Pancreas (tissue), 10 donors: ENCODE data around the gene TNFRSF1A. TPM values are rescaled to one million over a fixed set of nuclear protein-coding genes. Genes with fewer than 3 reads are reported as not detected.

Source experiments
- ATAC-seq, 4 donors: fragments of 200-7000 bp; cut with Tn5 transposase; one replicate each; pipeline versions ENCODE4 v1.8.0 to v1.9.1; 2020; ENCODE audit warnings: mild to moderate bottlenecking in 4 of 4, moderate library complexity in 4 of 4
- DNase-seq, 6 donors: peaks; one replicate each; pipeline ENCODE4 v3.0.0-alpha.2; 2020
- FAIRE-seq: peaks from 2 replicates; lab custom pipeline; 2012; peaks lifted over from hg19 to GRCh38; lab: Jason Lieb, UNC
- H3K27ac ChIP-seq, 4 donors: fragments of 200-600 bp; sonication (generic); 1 replicate in 3 of 4; 2 replicates in 1 of 4; pipeline versions ENCODE4 v1.5.0 to v1.8.0; 2020
- H3K27me3 ChIP-seq, 4 donors: fragments of 200-600 bp; one replicate each; pipeline ENCODE4 v1.8.0; 2021
- H3K36me3 ChIP-seq, 3 donors: fragments of 200-600 bp; sonication (generic) in 1 of 3; one replicate each; pipeline versions ENCODE4 v1.5.0 to v1.8.0; 2020 to 2021
- H3K4me1 ChIP-seq, 3 donors: fragments of 200-600 bp; one replicate each; pipeline ENCODE4 v1.8.0; 2021
- H3K4me3 ChIP-seq, 4 donors: fragments of 200-600 bp; sonication (generic) in 2 of 4; one replicate each; pipeline versions ENCODE4 v1.5.0 to v1.8.0; 2020 to 2021
- H3K9me3 ChIP-seq, 4 donors: fragments of 200-600 bp; one replicate each; pipeline ENCODE4 v1.8.0; 2021
- WGBS, 2 donors: extraction: QIAGEN DNeasy Blood & Tissue Kit; methylation state at CpG; one replicate each; pipeline ENCODE4 v1.1.7; 2013; 5-methylcytosine and 5-hydroxymethylcytosine counted together
- intact Hi-C, 3 donors: fragments of 100-400 bp; cut with DNase I; formaldehyde crosslinking; loops; one replicate each; pipeline versions ENCODE4 v1.11.1 to v1.14.2; 2022
- polyA plus RNA-seq, 2 donors: library from polyadenylated mRNA; stranded (reverse); fragments of 200-250 nt; gene quantifications; one replicate each; pipeline ENCODE4 v1.2.3, GENCODE V29; 2013
- total RNA-seq, 6 donors: library from RNA; stranded (reverse); fragmentation: NEBNext Ultra II Directional in 4 of 6; extraction: Animal tissue kit (Norgen Biotek cat#: 25700) in 4 of 6; gene quantifications; one replicate each; pipeline versions ENCODE4 v1.2.1 to v1.2.4, GENCODE V29; 2021 to 2023
- TF ChIP-seq, protein P1 (sequence below), 4 donors: fragments of 200-600 bp; sonication (generic) in 3 of 4; IDR thresholded peaks; one replicate each; pipeline versions ENCODE4 v1.5.0 to v1.8.0; 2021; ENCODE audit warnings: antibody characterized with exemption in 4 of 4
- donor health status: healthy with polysubstance abuse.
- donor health status: DM: no; HTN: no; CAD: no; lungs with moderate emphysema.
- donor health status: DM: no; HTN: no; CAD: no.
- donor health status: control.
- donor health status: control.
- donor health status: Bipolar disorder and iron deficiency.
- donor health status: DM: yes; HTN: yes; CAD: no.
- donor health status: DM: no; HTN: no; CAD: no.
- donor health status: DM: no; HTN: no; CAD: no.
- donor health status: DM: yes; HTN: yes; CAD: no.

The TNFRSF1A gene
- total and polyA plus RNA-seq, 8 donors, result 23.5 to 68.1 (median 36.6) TPM

DNA sequence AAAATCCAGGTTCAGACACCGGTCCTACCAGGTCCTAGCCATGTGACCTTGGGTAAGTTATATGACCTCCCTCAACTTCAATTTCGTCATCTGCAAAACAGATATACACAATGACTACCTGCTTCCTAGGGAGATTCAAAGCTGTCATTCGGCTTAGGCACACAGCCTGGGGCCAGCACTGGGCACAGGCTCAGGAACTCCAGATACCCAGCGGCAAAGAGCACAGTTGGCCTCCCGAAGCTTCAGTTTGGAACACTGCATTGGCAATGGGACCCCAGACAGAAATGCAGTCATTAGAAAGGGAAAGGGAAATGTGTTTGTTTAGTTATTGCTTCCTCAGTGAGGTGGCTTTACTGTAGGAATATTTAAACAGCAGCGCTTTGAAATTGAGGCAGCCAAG is 20.0 kb downstream of the TNFRSF1A start:
- peak overlapping the region in 1 of 4 donors; percentile 68 for H3K27ac ChIP-seq
- ATAC-seq (peak in 2 of 4 donors; percentile 5 to 16), DNase-seq (no peak), FAIRE-seq (no peak)
- no peak overlapping the region for H3K4me3 ChIP-seq
- 49 to 50% methylated on average over 6 of the region's 6 CpGs for WGBS, 2 donors
- peaks cover 0 to 41% (median 0%) of the 10 kb centered on the region in 3 donors for H3K4me1 ChIP-seq
- H3K36me3 ChIP-seq, result peaks cover 0 to 8% (median 0%) of the 10 kb centered on the region in 3 donors
- intact Hi-C loops, result loop anchor here in 1 of 3 donors (10.0 kb wide), 1 partner anchor 133 kb away; the partner anchor contains the start of gene TAPBPL
- TF ChIP-seq, protein P1, sequence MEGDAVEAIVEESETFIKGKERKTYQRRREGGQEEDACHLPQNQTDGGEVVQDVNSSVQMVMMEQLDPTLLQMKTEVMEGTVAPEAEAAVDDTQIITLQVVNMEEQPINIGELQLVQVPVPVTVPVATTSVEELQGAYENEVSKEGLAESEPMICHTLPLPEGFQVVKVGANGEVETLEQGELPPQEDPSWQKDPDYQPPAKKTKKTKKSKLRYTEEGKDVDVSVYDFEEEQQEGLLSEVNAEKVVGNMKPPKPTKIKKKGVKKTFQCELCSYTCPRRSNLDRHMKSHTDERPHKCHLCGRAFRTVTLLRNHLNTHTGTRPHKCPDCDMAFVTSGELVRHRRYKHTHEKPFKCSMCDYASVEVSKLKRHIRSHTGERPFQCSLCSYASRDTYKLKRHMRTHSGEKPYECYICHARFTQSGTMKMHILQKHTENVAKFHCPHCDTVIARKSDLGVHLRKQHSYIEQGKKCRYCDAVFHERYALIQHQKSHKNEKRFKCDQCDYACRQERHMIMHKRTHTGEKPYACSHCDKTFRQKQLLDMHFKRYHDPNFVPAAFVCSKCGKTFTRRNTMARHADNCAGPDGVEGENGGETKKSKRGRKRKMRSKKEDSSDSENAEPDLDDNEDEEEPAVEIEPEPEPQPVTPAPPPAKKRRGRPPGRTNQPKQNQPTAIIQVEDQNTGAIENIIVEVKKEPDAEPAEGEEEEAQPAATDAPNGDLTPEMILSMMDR (IDR thresholded peaks at IDR 0.05), result no peak
- no peaks in the 10 kb centered on the region for H3K27me3 ChIP-seq
- no peaks in the 10 kb centered on the region for H3K9me3 ChIP-seq

DNA sequence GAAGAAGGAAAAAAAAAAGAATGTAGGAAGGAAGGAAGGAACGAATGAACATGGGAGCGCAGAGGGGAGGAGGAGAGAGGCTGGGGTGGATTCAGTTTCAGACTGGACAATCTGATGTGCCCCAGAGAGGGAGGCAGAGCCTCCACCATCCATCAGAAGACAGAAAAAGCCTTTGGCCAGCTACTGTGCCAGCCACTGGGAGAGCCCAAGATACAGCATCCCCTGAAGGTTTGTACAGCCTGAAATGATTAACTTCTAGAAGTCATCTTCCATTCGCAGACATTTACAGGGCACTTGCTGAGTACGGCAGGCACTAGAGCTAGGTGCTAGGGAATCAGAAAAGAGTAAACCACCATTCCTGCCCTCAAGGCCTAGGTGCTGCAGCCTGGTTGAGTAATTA is 22.4 kb downstream of the TNFRSF1A start:
- H3K36me3 ChIP-seq, result peaks cover 0 to 8% (median 0%) of the 10 kb centered on the region in 3 donors
- ATAC-seq (no peak), FAIRE-seq (no peak), DNase-seq (no peak)
- H3K27ac ChIP-seq, result no peak overlapping the region
- intact Hi-C loops, result no loop called here
- H3K4me3 ChIP-seq, result no peak overlapping the region
- H3K9me3 ChIP-seq, result no peaks in the 10 kb centered on the region
- peaks cover 0 to 23% (median 0%) of the 10 kb centered on the region in 3 donors for H3K4me1 ChIP-seq
- TF ChIP-seq, protein P1 (IDR thresholded peaks at IDR 0.05), result no peak
- H3K27me3 ChIP-seq, result no peaks in the 10 kb centered on the region
- 88 to 95% methylated on average over 4 of the region's 4 CpGs for whole genome bisulfite sequencing, 2 donors

DNA sequence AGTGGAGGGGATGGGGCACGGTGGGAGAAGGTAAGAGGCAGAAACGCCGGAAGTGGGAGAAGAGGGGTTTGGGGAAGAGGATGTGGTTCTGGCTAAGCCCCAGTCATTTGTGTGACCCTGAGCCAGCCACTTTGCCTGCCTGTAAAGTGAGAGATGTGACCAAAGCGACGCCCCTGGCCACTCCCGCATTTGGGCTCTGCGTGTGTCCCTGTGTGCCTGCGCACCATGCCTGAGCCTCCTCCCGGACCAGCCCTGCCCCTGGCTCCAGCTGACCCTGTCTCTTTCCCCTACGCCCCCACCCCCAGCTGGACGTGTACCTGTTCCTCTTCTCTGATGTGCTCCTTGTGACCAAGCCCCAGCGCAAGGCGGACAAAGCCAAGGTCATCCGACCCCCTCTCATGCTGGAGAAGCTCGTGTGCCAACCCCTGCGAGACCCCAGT is 23.4 kb downstream of the TNFRSF1A start:
- no peak for FAIRE-seq
- no peaks in the 10 kb centered on the region for H3K9me3 ChIP-seq
- TF ChIP-seq, protein P1 (IDR thresholded peaks at IDR 0.05), result no peak
- H3K4me3 ChIP-seq, result no peak overlapping the region
- no peak for ATAC-seq
- intact Hi-C loops, result no loop called here
- H3K36me3 ChIP-seq, result peaks cover 0 to 8% (median 0%) of the 10 kb centered on the region in 3 donors
- peaks cover 0 to 15% (median 0%) of the 10 kb centered on the region in 3 donors for H3K4me1 ChIP-seq
- no peak overlapping the region for H3K27ac ChIP-seq
- H3K27me3 ChIP-seq, result no peaks in the 10 kb centered on the region
- 86 to 89% methylated on average over 16 of the region's 16 CpGs for WGBS, 2 donors
- DNase-seq, result no peak

DNA sequence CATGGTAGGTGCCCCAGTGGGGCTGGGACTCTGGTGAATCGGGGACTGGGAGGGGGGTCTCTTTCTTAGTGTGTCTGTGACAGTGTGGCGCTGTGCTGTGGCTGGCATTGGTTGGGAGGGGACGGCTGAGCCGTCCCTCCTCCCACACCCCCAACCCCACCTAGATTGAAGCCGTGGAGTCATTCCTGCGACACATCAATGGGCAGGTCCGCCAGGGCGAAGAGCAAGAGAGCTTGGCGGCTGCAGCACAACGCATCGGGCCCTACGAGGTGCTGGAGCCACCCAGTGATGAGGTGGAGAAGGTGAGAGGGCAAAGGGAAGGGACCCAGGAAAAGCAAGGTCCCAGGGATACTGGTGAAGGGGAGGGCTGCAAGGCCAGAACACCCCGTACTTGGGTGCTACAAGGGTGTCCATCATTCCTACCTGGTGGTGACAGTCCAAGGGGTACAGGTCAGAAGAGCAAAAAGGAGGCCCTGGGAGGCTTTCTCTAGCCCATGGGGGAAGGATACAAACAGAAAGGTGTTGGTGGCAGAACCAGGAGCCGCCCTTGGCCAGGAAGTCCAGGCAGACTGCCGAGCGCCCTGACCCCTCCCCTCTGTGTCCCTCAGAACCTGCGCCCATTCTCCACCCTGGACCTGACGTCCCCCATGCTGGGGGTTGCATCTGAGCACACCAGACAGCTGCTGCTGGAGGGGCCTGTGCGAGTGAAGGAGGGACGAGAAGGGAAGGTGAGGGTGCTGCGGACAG is 24.0 kb downstream of the TNFRSF1A start:
- H3K27ac ChIP-seq, result no peak overlapping the region
- ATAC-seq, result no peak
- peaks cover 0 to 10% (median 0%) of the 10 kb centered on the region in 3 donors for H3K4me1 ChIP-seq
- TF ChIP-seq, protein P1 (IDR thresholded peaks at IDR 0.05), result no peak
- H3K36me3 ChIP-seq, result peaks cover 0 to 8% (median 0%) of the 10 kb centered on the region in 3 donors
- 88 to 93% methylated on average over 21 of the region's 21 CpGs for WGBS, 2 donors
- no peak for DNase-seq
- intact Hi-C loops, result no loop called here
- no peak for FAIRE-seq
- no peak overlapping the region for H3K4me3 ChIP-seq
- H3K9me3 ChIP-seq, result no peaks in the 10 kb centered on the region
- H3K27me3 ChIP-seq, result no peaks in the 10 kb centered on the region
